Activated CD4-positive, alpha-beta T cell treated with anti-CD3 and anti-CD28 coated beads, Interleukin-2, amount 10 ng/mL, durations not matched to agents 24 days and 14 days (primary cell): ENCODE data around the gene HOPX. TPM values are rescaled to one million over a fixed set of nuclear protein-coding genes. Genes with fewer than 3 reads are reported as not detected.
A peak's percentile ranks its signal among the peaks of the same experiment; 100 is the strongest.
"Not testable (repeated sequence)": the region's sequence is repeated elsewhere in the genome, so short reads cannot be mapped to it uniquely, and the experiment has no call there.

ENCODE experiments used
- DNase-seq: peaks from one replicate; pipeline ENCODE4 v3.0.0; 2022
- H3K27ac Mint-ChIP-seq: one replicate; pipeline ENCODE4 v1.8.0; 2022; ENCODE audit warnings: mild to moderate bottlenecking, mixed read lengths
- H3K27me3 Mint-ChIP-seq: one replicate; pipeline ENCODE4 v1.8.0; 2022; ENCODE audit warnings: mixed read lengths
- H3K36me3 Mint-ChIP-seq: one replicate; pipeline ENCODE4 v1.8.0; 2022; ENCODE audit warnings: low read depth, mild to moderate bottlenecking, mixed read lengths
- H3K4me1 Mint-ChIP-seq: one replicate; pipeline ENCODE4 v1.8.0; 2021; ENCODE audit warnings: mixed read lengths
- H3K4me3 Mint-ChIP-seq: one replicate; pipeline ENCODE4 v1.8.0; 2022; ENCODE audit warnings: mild to moderate bottlenecking, moderate library complexity, mixed read lengths
- H3K9me3 Mint-ChIP-seq: one replicate; pipeline ENCODE4 v1.8.0; 2021; ENCODE audit warnings: mixed read lengths
- intact Hi-C: fragments of 100-400 bp; cut with micrococcal nuclease; formaldehyde crosslinking; loops from one replicate; pipeline ENCODE4 v1.15.1; 2023
- total RNA-seq: library from RNA; stranded (reverse); gene quantifications from 2 replicates; pipeline ENCODE4 v1.2.3, GENCODE V29; 2022

Gene HOPX
- total RNA-seq, 1 donor from 2014 or later: 88.5 TPM

- H3K4me3 Mint-ChIP-seq: no peak overlapping the region
- H3K27ac Mint-ChIP-seq: peak overlapping the region; percentile 19
- no peaks in the 10 kb centered on the region for H3K27me3 Mint-ChIP-seq
- peaks cover 9% of the 10 kb centered on the region for H3K9me3 Mint-ChIP-seq
- H3K36me3 Mint-ChIP-seq: peaks cover 6% of the 10 kb centered on the region
- peaks cover 22% of the 10 kb centered on the region for H3K4me1 Mint-ChIP-seq
- no peak for DNase-seq
- intact Hi-C loops: loop anchor here (1.0 kb wide), 3 partner anchors 9 to 40 kb away; partner anchors contain the start of gene HOPX
Observed at GRCh38 chr4:56641494-56642051, 39.5 kb downstream of the HOPX start.

GRCh38 chr4:56640621-56641493 lies 40.2 kb downstream of the HOPX start:
- H3K9me3 Mint-ChIP-seq: peaks cover 9% of the 10 kb centered on the region
- peaks cover 21% of the 10 kb centered on the region for H3K4me1 Mint-ChIP-seq
- peaks cover under 1% of the 10 kb centered on the region for H3K36me3 Mint-ChIP-seq
- peak overlapping the region; percentile 70 for H3K27ac Mint-ChIP-seq
- DNase-seq: no peak
- intact Hi-C loops: loop anchor here (1.0 kb wide), 3 partner anchors 9 to 40 kb away; partner anchors contain the start of gene HOPX
- no peaks in the 10 kb centered on the region for H3K27me3 Mint-ChIP-seq
- H3K4me3 Mint-ChIP-seq: peak overlapping the region; percentile 20

- peaks cover 21% of the 10 kb centered on the region for H3K4me1 Mint-ChIP-seq
- intact Hi-C loops: no loop called here
- H3K9me3 Mint-ChIP-seq: peaks cover 13% of the 10 kb centered on the region
- DNase-seq: no peak
- H3K27ac Mint-ChIP-seq: no peak overlapping the region
- H3K27me3 Mint-ChIP-seq: no peaks in the 10 kb centered on the region
- peaks cover 1% of the 10 kb centered on the region for H3K36me3 Mint-ChIP-seq
- H3K4me3 Mint-ChIP-seq: no peak overlapping the region
Observed at GRCh38 chr4:56637791-56638190, 43.3 kb downstream of the HOPX start.

- H3K36me3 Mint-ChIP-seq: peaks cover 1% of the 10 kb centered on the region
- intact Hi-C loops: no loop called here
Observed at GRCh38 chr4:56637154-56637553, 43.9 kb downstream of the HOPX start.

GRCh38 chr4:56634954-56635353 lies 46.1 kb downstream of the HOPX start:
- peaks cover 16% of the 10 kb centered on the region for H3K9me3 Mint-ChIP-seq
- H3K4me1 Mint-ChIP-seq, H3K36me3 Mint-ChIP-seq, intact Hi-C loops, H3K4me3 Mint-ChIP-seq, H3K27ac Mint-ChIP-seq, DNase-seq, H3K27me3 Mint-ChIP-seq: not testable (repeated sequence)

More at GRCh38 chr4:56637154-56637553, 43.9 kb downstream of the HOPX start:
- Mint-ChIP-seq H3K4me1 (peaks cover 21% of the 10 kb centered on the region), H3K27ac (no peak overlapping the region), H3K9me3 (peaks cover 13% of the 10 kb centered on the region), H3K27me3 (peaks cover 2% of the 10 kb centered on the region), H3K4me3 (no peak overlapping the region)
- DNase-seq: no peak

- Mint-ChIP-seq H3K4me1 (peaks cover 1% of the 10 kb centered on the region), H3K36me3 (peaks cover 1% of the 10 kb centered on the region), H3K4me3 (no peak overlapping the region), H3K27me3 (peaks cover 4% of the 10 kb centered on the region), H3K9me3 (peaks cover 8% of the 10 kb centered on the region), H3K27ac (no peak overlapping the region)
- intact Hi-C loops: no loop called here
- no peak for DNase-seq
Observed at GRCh38 chr4:56633486-56633885, 47.6 kb downstream of the HOPX start.

- no peak for DNase-seq
- Mint-ChIP-seq H3K4me1 (peaks cover 3% of the 10 kb centered on the region), H3K27ac (no peak overlapping the region)
Observed at GRCh38 chr4:56630876-56631666, 50.0 kb downstream of the HOPX start.

GRCh38 chr4:56628592-56628991 lies 52.5 kb downstream of the HOPX start:
- Mint-ChIP-seq H3K36me3 (peaks cover 7% of the 10 kb centered on the region), H3K4me1 (peaks cover 3% of the 10 kb centered on the region), H3K4me3 (no peak overlapping the region), H3K9me3 (peaks cover 18% of the 10 kb centered on the region), H3K27me3 (peaks cover 4% of the 10 kb centered on the region), H3K27ac (no peak overlapping the region)
- intact Hi-C loops: no loop called here
- no peak for DNase-seq

More at GRCh38 chr4:56630876-56631666, 50.0 kb downstream of the HOPX start:
- Mint-ChIP-seq H3K36me3 (peaks cover 5% of the 10 kb centered on the region), H3K4me3 (no peak overlapping the region), H3K27me3 (peaks cover 4% of the 10 kb centered on the region), H3K9me3 (peaks cover 8% of the 10 kb centered on the region)
- intact Hi-C loops: no loop called here

- no peak for DNase-seq
- H3K27ac Mint-ChIP-seq: no peak overlapping the region
- H3K36me3 Mint-ChIP-seq: peaks cover 7% of the 10 kb centered on the region
- H3K4me3 Mint-ChIP-seq: no peak overlapping the region
- peaks cover 18% of the 10 kb centered on the region for H3K9me3 Mint-ChIP-seq
- peaks cover 3% of the 10 kb centered on the region for H3K4me1 Mint-ChIP-seq
- intact Hi-C loops: no loop called here
- peaks cover 4% of the 10 kb centered on the region for H3K27me3 Mint-ChIP-seq
Observed at GRCh38 chr4:56627985-56628384, 53.1 kb downstream of the HOPX start.

- Mint-ChIP-seq H3K4me3 (no peak overlapping the region), H3K4me1 (peaks cover 3% of the 10 kb centered on the region), H3K36me3 (peaks cover 7% of the 10 kb centered on the region), H3K27ac (no peak overlapping the region), H3K9me3 (peaks cover 18% of the 10 kb centered on the region), H3K27me3 (peaks cover 4% of the 10 kb centered on the region)
- DNase-seq: no peak
- intact Hi-C loops: no loop called here
Observed at GRCh38 chr4:56627375-56627774, 53.7 kb downstream of the HOPX start.

- Mint-ChIP-seq H3K4me1 (peaks cover 3% of the 10 kb centered on the region), H3K4me3 (no peak overlapping the region), H3K27me3 (peaks cover 2% of the 10 kb centered on the region), H3K27ac (no peak overlapping the region), H3K9me3 (peaks cover 18% of the 10 kb centered on the region), H3K36me3 (peaks cover 7% of the 10 kb centered on the region)
- DNase-seq: no peak
- intact Hi-C loops: no loop called here
Observed at GRCh38 chr4:56626963-56627362, 54.1 kb downstream of the HOPX start.

- H3K9me3 Mint-ChIP-seq: peaks cover 18% of the 10 kb centered on the region
- peaks cover 6% of the 10 kb centered on the region for H3K27me3 Mint-ChIP-seq
- H3K27ac Mint-ChIP-seq: no peak overlapping the region
- no peak overlapping the region for H3K4me3 Mint-ChIP-seq
- peaks cover 7% of the 10 kb centered on the region for H3K36me3 Mint-ChIP-seq
- H3K4me1 Mint-ChIP-seq: peaks cover 3% of the 10 kb centered on the region
- no peak for DNase-seq
- intact Hi-C loops: no loop called here
Observed at GRCh38 chr4:56626420-56626819, 54.7 kb downstream of the HOPX start.

GRCh38 chr4:56622176-56622575 lies 58.9 kb downstream of the HOPX start:
- H3K27ac Mint-ChIP-seq: no peak overlapping the region
- peaks cover 14% of the 10 kb centered on the region for H3K27me3 Mint-ChIP-seq
- intact Hi-C loops: no loop called here
- peaks cover 15% of the 10 kb centered on the region for H3K9me3 Mint-ChIP-seq
- peaks cover 5% of the 10 kb centered on the region for H3K4me1 Mint-ChIP-seq
- DNase-seq: no peak
- H3K4me3 Mint-ChIP-seq: no peak overlapping the region
- peaks cover 7% of the 10 kb centered on the region for H3K36me3 Mint-ChIP-seq

- Mint-ChIP-seq H3K9me3 (peaks cover 3% of the 10 kb centered on the region), H3K36me3 (no peaks in the 10 kb centered on the region), H3K27me3 (peaks cover 17% of the 10 kb centered on the region), H3K4me1 (peaks cover 3% of the 10 kb centered on the region), H3K4me3 (no peak overlapping the region), H3K27ac (no peak overlapping the region)
- intact Hi-C loops: no loop called here
- peak; percentile 54 for DNase-seq
Observed at GRCh38 chr4:56619816-56620215, 61.3 kb downstream of the HOPX start.
